Neural crest cell (in vitro differentiated cells): ENCODE measurements around the gene FRMD3. TPM values are rescaled to one million over a fixed set of nuclear protein-coding genes. Genes with fewer than 3 reads are reported as not detected.

ENCODE experiments used
- DNase-seq: peaks from one replicate; pipeline ENCODE4 v3.0.0; 2021; ENCODE audit warnings: low read depth, mixed read lengths, low spot score
- H3K27ac Mint-ChIP-seq: one replicate; pipeline ENCODE4 v1.8.0; 2021; ENCODE audit warnings: mild to moderate bottlenecking, mixed read lengths; ENCODE audit not compliant: unreplicated experiment
- H3K27me3 Mint-ChIP-seq: 2 replicates; pipeline ENCODE4 v1.8.0; 2021; ENCODE audit warnings: low read depth, mild to moderate bottlenecking, mixed read lengths
- H3K36me3 Mint-ChIP-seq: 2 replicates; pipeline ENCODE4 v1.8.0; 2021; ENCODE audit warnings: low read depth, mild to moderate bottlenecking, mixed read lengths
- H3K4me1 Mint-ChIP-seq: 2 replicates; pipeline ENCODE4 v1.8.0; 2021; ENCODE audit warnings: mixed read lengths
- H3K4me3 Mint-ChIP-seq: one replicate; pipeline ENCODE4 v1.8.0; 2021; ENCODE audit warnings: mild to moderate bottlenecking, mixed read lengths
- H3K9me3 Mint-ChIP-seq: 2 replicates; pipeline ENCODE4 v1.8.0; 2021; ENCODE audit warnings: mixed read lengths
- CTCF ChIP-seq: fragments of 200-600 bp; sonication (generic); conservative IDR thresholded peaks from 2 replicates; pipeline ENCODE4 v1.5.0; 2021; ENCODE audit warnings: antibody characterized with exemption, mild to moderate bottlenecking
- total RNA-seq: library from RNA; stranded (reverse); gene quantifications from 2 replicates; pipeline ENCODE4 v1.2.1, GENCODE V29; 2021

The FRMD3 gene
- total RNA-seq, 1 donor from 2014 or later, result 2.3 TPM

GRCh38 chr9:83296123-83296522 is 242.1 kb downstream of the FRMD3 start:
- H3K9me3 Mint-ChIP-seq, result no peaks in the 10 kb centered on the region
- no peaks in the 10 kb centered on the region for H3K4me1 Mint-ChIP-seq
- H3K27ac Mint-ChIP-seq, result no peak overlapping the region
- no peak overlapping the region for H3K4me3 Mint-ChIP-seq
- H3K36me3 Mint-ChIP-seq, result no peaks in the 10 kb centered on the region
- DNase-seq, result no peak
- TF ChIP-seq CTCF, result no peak
- H3K27me3 Mint-ChIP-seq, result no peaks in the 10 kb centered on the region

GRCh38 chr9:83294816-83295215 is 243.4 kb downstream of the FRMD3 start:
- DNase-seq, result no peak
- Mint-ChIP-seq H3K27me3 (no peaks in the 10 kb centered on the region), H3K9me3 (no peaks in the 10 kb centered on the region), H3K4me1 (no peaks in the 10 kb centered on the region), H3K36me3 (no peaks in the 10 kb centered on the region), H3K27ac (no peak overlapping the region), H3K4me3 (no peak overlapping the region)
- TF ChIP-seq CTCF, result no peak

GRCh38 chr9:83291196-83291595 is 247.0 kb downstream of the FRMD3 start:
- no peaks in the 10 kb centered on the region for H3K27me3 Mint-ChIP-seq
- no peaks in the 10 kb centered on the region for H3K36me3 Mint-ChIP-seq
- no peaks in the 10 kb centered on the region for H3K9me3 Mint-ChIP-seq
- H3K4me3 Mint-ChIP-seq, result no peak overlapping the region
- H3K27ac Mint-ChIP-seq, result no peak overlapping the region
- TF ChIP-seq CTCF, result no peak
- H3K4me1 Mint-ChIP-seq, result no peaks in the 10 kb centered on the region
- no peak for DNase-seq

GRCh38 chr9:83290692-83291091 is 247.5 kb downstream of the FRMD3 start:
- H3K9me3 Mint-ChIP-seq, result no peaks in the 10 kb centered on the region
- no peak for TF ChIP-seq CTCF
- H3K27ac Mint-ChIP-seq, result no peak overlapping the region
- no peak overlapping the region for H3K4me3 Mint-ChIP-seq
- H3K4me1 Mint-ChIP-seq, result peaks cover 2% of the 10 kb centered on the region
- DNase-seq, result no peak
- no peaks in the 10 kb centered on the region for H3K27me3 Mint-ChIP-seq
- H3K36me3 Mint-ChIP-seq, result no peaks in the 10 kb centered on the region

GRCh38 chr9:83287021-83287420 is 251.2 kb downstream of the FRMD3 start:
- Mint-ChIP-seq H3K4me3 (no peak overlapping the region), H3K9me3 (no peaks in the 10 kb centered on the region), H3K36me3 (no peaks in the 10 kb centered on the region), H3K27ac (no peak overlapping the region), H3K27me3 (no peaks in the 10 kb centered on the region), H3K4me1 (peaks cover 10% of the 10 kb centered on the region)
- DNase-seq, result no peak
- no peak for TF ChIP-seq CTCF
